ENCODE data around the gene EHMT1. TPM values are rescaled to one million over a fixed set of nuclear protein-coding genes. Genes with fewer than 3 reads are reported as not detected.

Gene EHMT1
- total RNA-seq, 1 donor from 2014 or later, result 40.8 TPM

- no peak for DNase-seq (ENCODE audit: low read depth)
- no peak overlapping the region for H3K4me3 ChIP-seq (ENCODE audit: low read depth, low read length)
- no peak for TF ChIP-seq CTCF (conservative IDR thresholded peaks at IDR 0.05; ENCODE audit: low read depth, low read length)
Measured at GRCh38 chr9:137813167-137813566, 194.4 kb downstream of the EHMT1 start.

- H3K4me3 ChIP-seq (ENCODE audit: low read depth, low read length), result no peak overlapping the region
- no peak for DNase-seq (ENCODE audit: low read depth)
- no peak for TF ChIP-seq CTCF (conservative IDR thresholded peaks at IDR 0.05; ENCODE audit: low read depth, low read length)
Measured at GRCh38 chr9:137813651-137814415, 195.0 kb downstream of the EHMT1 start.

GRCh38 chr9:137814436-137814835, 195.6 kb downstream of the EHMT1 start:
- TF ChIP-seq CTCF (conservative IDR thresholded peaks at IDR 0.05; ENCODE audit: low read depth, low read length), result no peak
- no peak for DNase-seq (ENCODE audit: low read depth)
- no peak overlapping the region for H3K4me3 ChIP-seq (ENCODE audit: low read depth, low read length)

DNA sequence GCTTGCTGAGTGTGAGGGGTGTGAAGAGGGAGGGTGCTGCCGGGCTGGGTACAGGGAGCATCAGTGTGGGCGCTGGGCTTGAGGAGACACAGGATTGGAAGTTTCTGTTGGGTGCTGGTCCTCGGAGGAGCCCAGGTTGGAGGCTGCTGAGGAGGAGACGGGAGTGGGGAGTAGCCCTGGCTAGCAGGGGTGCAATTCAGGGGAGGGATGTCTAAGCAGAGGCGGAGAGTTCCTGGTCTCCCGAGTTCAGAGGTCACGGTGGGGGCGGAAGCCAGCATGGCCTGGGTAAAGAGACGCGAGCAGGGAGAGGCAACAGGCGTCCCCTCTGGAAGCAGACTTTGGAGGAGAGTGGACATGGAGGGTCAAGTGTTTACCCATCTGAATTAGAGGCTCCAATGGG, 196.0 kb downstream of the EHMT1 start:
- no peak for DNase-seq (ENCODE audit: low read depth)
- no peak overlapping the region for H3K4me3 ChIP-seq (ENCODE audit: low read depth, low read length)
- no peak for TF ChIP-seq CTCF (conservative IDR thresholded peaks at IDR 0.05; ENCODE audit: low read depth, low read length)

DNA sequence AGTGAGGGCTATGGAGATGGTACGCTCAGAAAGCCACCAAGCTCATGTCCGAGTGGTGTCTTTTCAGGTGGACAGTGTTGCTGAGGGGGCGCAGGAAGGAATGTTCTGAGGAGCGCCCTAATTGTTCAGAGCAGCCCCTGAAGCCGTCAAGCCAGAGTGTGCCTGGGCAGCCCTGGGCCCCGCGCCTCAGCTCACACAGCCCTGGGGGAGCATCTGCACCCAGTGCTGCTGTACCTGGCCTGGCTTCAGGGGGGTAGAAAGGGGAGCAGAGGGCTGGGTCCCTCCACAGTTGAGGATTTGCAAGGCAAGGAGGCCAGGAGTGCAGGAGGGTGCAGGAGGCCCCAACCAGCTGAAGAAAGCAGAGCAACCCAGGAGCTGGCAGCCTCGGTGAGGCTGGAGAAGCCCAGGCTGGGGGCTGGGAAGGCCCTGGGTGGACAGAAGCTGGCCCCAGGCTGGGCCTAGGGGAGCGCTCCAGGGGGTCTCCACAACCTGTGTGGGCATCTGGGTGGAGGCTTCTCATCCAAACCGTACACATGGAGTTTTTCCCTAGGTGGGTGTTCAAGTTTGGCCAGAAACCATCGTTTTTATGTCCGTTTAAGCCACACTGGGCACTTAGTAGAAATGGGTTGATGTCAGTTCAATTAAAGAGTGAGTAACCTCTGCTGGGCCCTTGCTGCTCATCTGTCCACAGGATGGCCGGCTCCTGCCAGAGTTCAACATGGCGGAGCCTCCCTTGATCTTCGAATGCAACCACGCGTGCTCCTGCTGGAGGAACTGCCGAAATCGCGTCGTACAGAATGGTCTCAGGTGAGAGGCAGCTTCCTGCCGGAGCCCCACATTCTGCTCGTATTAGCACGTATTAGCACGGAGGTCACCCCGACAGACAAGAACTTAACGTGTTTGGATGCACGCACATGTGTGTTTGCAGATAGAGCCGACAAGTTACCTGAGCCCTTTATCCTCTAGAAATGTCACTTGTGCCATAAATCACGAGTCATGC, 196.8 kb downstream of the EHMT1 start:
- no peak for TF ChIP-seq CTCF (conservative IDR thresholded peaks at IDR 0.05; ENCODE audit: low read depth, low read length)
- no peak for DNase-seq (ENCODE audit: low read depth)
- H3K4me3 ChIP-seq (ENCODE audit: low read depth, low read length), result no peak overlapping the region

- DNase-seq (ENCODE audit: low read depth), result no peak
- H3K4me3 ChIP-seq (ENCODE audit: low read depth, low read length), result no peak overlapping the region
- no peak for TF ChIP-seq CTCF (conservative IDR thresholded peaks at IDR 0.05; ENCODE audit: low read depth, low read length)
Measured at GRCh38 chr9:137816531-137817235, 197.9 kb downstream of the EHMT1 start.

Measured in epithelial cell of proximal tubule (primary cell).